HepG2 (cell line): ENCODE results near the gene CNTFR. TPM values are rescaled to one million over a fixed set of nuclear protein-coding genes. Genes with fewer than 3 reads are reported as not detected.

Experiments used
- ATAC-seq: fragments of 200-7000 bp; cut with Tn5 transposase; 3 replicates; pipeline ENCODE4 v1.9.1; 2020; ENCODE audit warnings: mild to moderate bottlenecking, moderate library complexity
- BruUV-seq: library from RNA; stranded (reverse); fragments of 400-500 nt; replicated peaks from 2 replicates; lab custom pipeline; 2021; lab: Mats Ljungman, UMichigan
- CTCF ChIA-PET: fragments of 300-600 bp; formaldehyde crosslinking; extraction: SDS; loops from one replicate; lab custom pipeline; 2021; ENCODE audit warnings: low total read pairs, inconsistent platforms, low intra/inter-chr PET ratio; lab: Yijun Ruan, JAX
- POLR2A ChIA-PET: fragments of 350-600 bp; sonication (Branson Sonifier 250); formaldehyde crosslinking; loops from one replicate; lab custom pipeline; 2020; ENCODE audit warnings: antibody characterized with exemption, inconsistent platforms; lab: Yijun Ruan, JAX
- DNase-seq: peaks from one replicate; pipeline ENCODE4 v3.0.0-alpha.2; 2015; ENCODE audit warnings: low spot score
- FAIRE-seq: peaks from 3 replicates; lab custom pipeline; 2011; peaks lifted over from hg19 to GRCh38; lab: Jason Lieb, UNC
- H2AFZ ChIP-seq: one replicate; pipeline ENCODE4 v1.6.1; 2011; ENCODE audit warnings: low read length, inconsistent platforms
- H3K27ac ChIP-seq: fragments of 300-600 bp; 3 replicates; pipeline ENCODE4 v1.8.0; 2011; ENCODE audit warnings: mixed run types, mild to moderate bottlenecking, mixed read lengths, low read length, inconsistent platforms; ENCODE audit not compliant: insufficient read depth; ENCODE audit errors: extremely low read length
- H3K27me3 ChIP-seq, 2 experiments: fragments of 200-600 bp in 1 of 2; 2 replicates in 1 of 2; 3 replicates in 1 of 2; pipeline versions ENCODE4 v1.6.0 to v1.8.0; 2011; ENCODE audit warnings: low read length in 2 of 2, mild to moderate bottlenecking in 2 of 2, moderate library complexity in 2 of 2, inconsistent platforms in 1 of 2; ENCODE audit not compliant: insufficient read depth in 2 of 2, control insufficient read depth in 1 of 2
- H3K36me3 ChIP-seq, 2 experiments: fragments of 200-600 bp in 1 of 2; replicated peaks in 1 of 2; 2 replicates in 1 of 2; 3 replicates in 1 of 2; pipeline versions ENCODE4 v1.5.1 to v1.8.0; 2011; ENCODE audit warnings: low read length in 2 of 2, inconsistent platforms in 1 of 2; ENCODE audit not compliant: insufficient read depth in 2 of 2, control insufficient read depth in 1 of 2
- H3K4me1 ChIP-seq: 2 replicates; pipeline ENCODE4 v1.5.1; 2012; ENCODE audit warnings: low read length, inconsistent platforms; ENCODE audit not compliant: insufficient read depth
- H3K4me2 ChIP-seq: 2 replicates; pipeline ENCODE4 v1.6.0; 2011; ENCODE audit warnings: low read depth, low read length, inconsistent platforms
- H3K4me3 ChIP-seq, 3 experiments: fragments of 200-600 bp in 1 of 3; sonication (generic), shearing (Covaris generic) in 1 of 3; replicated peaks in 1 of 3; 2 replicates each; pipeline ENCODE4 v1.5.1; 2011 to 2016; ENCODE audit warnings: low read length in 3 of 3, inconsistent platforms in 2 of 3, low read depth in 2 of 3, mild to moderate bottlenecking in 2 of 3, control low read depth in 1 of 3, mixed read lengths in 1 of 3; ENCODE audit not compliant: insufficient read depth in 1 of 3
- H3K79me2 ChIP-seq: one replicate; pipeline ENCODE4 v1.6.1; 2011; ENCODE audit warnings: low read length, inconsistent platforms; ENCODE audit not compliant: insufficient read depth
- H3K9ac ChIP-seq: 2 replicates; pipeline ENCODE4 v1.6.0; 2011; ENCODE audit warnings: mild to moderate bottlenecking, low read depth, low read length, inconsistent platforms; ENCODE audit not compliant: insufficient read depth
- H3K9me3 ChIP-seq: 2 replicates; pipeline ENCODE4 v1.5.1; 2012; ENCODE audit warnings: mild to moderate bottlenecking, low read length
- H4K20me1 ChIP-seq: 2 replicates; pipeline ENCODE4 v1.6.0; 2011; ENCODE audit warnings: inconsistent platforms, mild to moderate bottlenecking, low read length, moderate library complexity; ENCODE audit not compliant: insufficient read depth
- HMGXB4 ChIP-seq, 2 experiments: sonication (generic) in 1 of 2; formaldehyde crosslinking in 1 of 2; IDR thresholded peaks; 2 replicates each; pipeline versions ENCODE4 v1.4.0 to v1.6.1; 2018 to 2020; ENCODE audit warnings: missing genetic modification reagents in 2 of 2, borderline replicate concordance in 1 of 2, low read depth in 1 of 2, mild to moderate bottlenecking in 1 of 2, missing biosample characterization in 1 of 2
- ZNF570 ChIP-seq: sonication (generic); formaldehyde crosslinking; IDR thresholded peaks from 2 replicates; pipeline ENCODE4 v1.4.0; 2020; ENCODE audit warnings: mild to moderate bottlenecking, missing genetic modification reagents, borderline replicate concordance
- WGBS: methylation state at CpG from one replicate; pipeline ENCODE4 v1.1.6; 2017; ENCODE audit warnings: low lambda C conversion rate; 5-methylcytosine and 5-hydroxymethylcytosine counted together
- in situ Hi-C: cut with HindIII; loops from 2 replicates; pipeline ENCODE4 v1.10.0; 2017; ENCODE audit warnings: low pct_unique_long_range_greater_than_20kb; ENCODE audit not compliant: extremely low pct_ligation_motif_present
- intact Hi-C: fragments of 100-400 bp; cut with micrococcal nuclease; formaldehyde crosslinking; loops from one replicate; pipeline ENCODE4 v1.10.0; 2022; ENCODE audit not compliant: unreplicated experiment
- polyA plus RNA-seq, 8 experiments: library from polyadenylated mRNA; depleted of rRNA in 3 of 8; stranded (reverse) in 7 of 8; unstranded in 1 of 8; fragments of >200 nt; fragmentation: Illumina TruSeq in 4 of 8; extraction: Trizol in 4 of 8; gene quantifications; 2 replicates each; pipeline versions ENCODE4 v1.2.1 to v1.2.3, GENCODE V29; 2011 to 2016; ENCODE audit warnings: low read depth in 4 of 8, missing spikeins in 1 of 8, mixed read lengths in 1 of 8; ENCODE audit not compliant: insufficient read depth in 1 of 8
- total RNA-seq, 5 experiments: library from RNA; depleted of rRNA; stranded (reverse); fragments of >200 nt; fragmentation: Illumina TruSeq; extraction: Trizol; gene quantifications; 2 replicates each; pipeline ENCODE4 v1.2.3, GENCODE V29; 2016; ENCODE audit warnings: low read depth in 1 of 5
- TF ChIP-seq, protein P1 (sequence below): sonication (generic); formaldehyde crosslinking; IDR thresholded peaks from 2 replicates; pipeline ENCODE4 v1.8.0; 2022; ENCODE audit warnings: missing genetic modification reagents, mild to moderate bottlenecking, borderline replicate concordance

The CNTFR gene
- total and polyA plus RNA-seq, 2 of the 13 experiments (the other 11 are each of a cell fraction or from before 2014, with no cell fraction given) = not detected

- WGBS = 35% methylated on average over 10 of the region's 16 CpGs
- Histone ChIP-seq H3K9ac (no peak overlapping the region), H3K79me2 (no peaks in the 10 kb centered on the region), H2AFZ (no peak overlapping the region), H3K27me3 (peaks cover 14 to 70% of the 10 kb centered on the region in 2 experiments), H4K20me1 (peaks cover 4% of the 10 kb centered on the region; the same call in 1 of the 2 replicates), H3K36me3 (no peaks in the 10 kb centered on the region), H3K9me3 (no peaks in the 10 kb centered on the region), H3K4me2 (peak overlapping the region; percentile 34; the same call in 1 of the 2 replicates), H3K27ac (no peak overlapping the region), H3K4me1 (peaks cover 28% of the 10 kb centered on the region; the same call in 1 of the 2 replicates), H3K4me3 (no peak overlapping the region)
- no TSS peak for BruUV-seq
- POLR2A ChIA-PET = interaction anchor here (1.0 kb wide), 1 partner anchor 188 kb away, joined by 3 read pairs; no protein-coding TSS in a partner anchor
- DNase-seq = no peak
- in situ Hi-C loops = loop anchor here (5.0 kb wide), 1 partner anchor 40 kb away; no protein-coding TSS in a partner anchor
- TF ChIP-seq ZNF570 (CRISPR knock-in tag) = no peak
- TF ChIP-seq, protein P1, sequence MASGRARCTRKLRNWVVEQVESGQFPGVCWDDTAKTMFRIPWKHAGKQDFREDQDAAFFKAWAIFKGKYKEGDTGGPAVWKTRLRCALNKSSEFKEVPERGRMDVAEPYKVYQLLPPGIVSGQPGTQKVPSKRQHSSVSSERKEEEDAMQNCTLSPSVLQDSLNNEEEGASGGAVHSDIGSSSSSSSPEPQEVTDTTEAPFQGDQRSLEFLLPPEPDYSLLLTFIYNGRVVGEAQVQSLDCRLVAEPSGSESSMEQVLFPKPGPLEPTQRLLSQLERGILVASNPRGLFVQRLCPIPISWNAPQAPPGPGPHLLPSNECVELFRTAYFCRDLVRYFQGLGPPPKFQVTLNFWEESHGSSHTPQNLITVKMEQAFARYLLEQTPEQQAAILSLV (CRISPR knock-in tag) = peak; percentile 60; the same call in 1 of the 2 replicates
- TF ChIP-seq HMGXB4 (CRISPR knock-in tag; IDR thresholded peaks at IDR 0.05; ENCODE audit: borderline replicate concordance in 1 of 2, low read depth in 1 of 2) = 0 out of 4 replicates have a peak, but pooled peaks of 1 of the 2 experiments have one; percentile 4
- intact Hi-C loops = loop anchor here (1.0 to 5.0 kb wide), 3 partner anchors 44 to 155 kb away; no protein-coding TSS in a partner anchor
- FAIRE-seq = no peak
- no peak; the same call in 2 of the 3 replicates for ATAC-seq
- CTCF ChIA-PET = interaction anchor here (1.1 to 3.9 kb wide), 6 partner anchors 10 to 188 kb away, joined by 3 to 42 read pairs (median 10); no protein-coding TSS in a partner anchor
Measured at GRCh38 chr9:34591917-34592866, 2.7 kb upstream of the CNTFR start.
